Tongue (tissue), 3 donors: ENCODE data around the gene SYN1. TPM values are rescaled to one million over a fixed set of nuclear protein-coding genes. Genes with fewer than 3 reads are reported as not detected.

Experiments
- DNase-seq: peaks from one replicate; pipeline ENCODE4 v3.0.0-alpha.2; 2015
- small RNA-seq: library from RNA; depleted of rRNA; stranded (forward); fragments of <200 nt; gene quantifications from one replicate; pipeline ENCODE3, GENCODE V24; 2014; ENCODE audit warnings: low replicate concordance
- total RNA-seq: library from RNA; depleted of rRNA; stranded (reverse); fragments of >200 nt; gene quantifications from one replicate; pipeline ENCODE4 v1.2.3, GENCODE V29; 2014

SYN1 gene
- total RNA-seq, 1 donor from 2014 or later: 0.41 TPM

GRCh38 chrX:47523297-47523696, 96.4 kb downstream of the SYN1 start:
- DNase-seq: peak; percentile 87

Small RNA genes within 50 kb of the gene (small RNA-seq; reads per million reads assigned to genes)
- not detected for gene MIR4769

Other genes starting within 250 kb of the SYN1 start
- 0.92 TPM for gene ZNF157, start 249.3 kb downstream of the SYN1 start, total RNA-seq
- 11.9 TPM for gene ZNF41, start 136.6 kb downstream of the SYN1 start, total RNA-seq
- 30.6 TPM for gene ARAF, start 58.7 kb downstream of the SYN1 start, total RNA-seq
- gene TIMP1, start 37.4 kb downstream of the SYN1 start, total RNA-seq: 54.4 TPM
- 1.9 TPM for gene CFP, start 10.1 kb upstream of the SYN1 start, total RNA-seq
- 16.2 TPM for gene ELK1, start 30.7 kb upstream of the SYN1 start, total RNA-seq
- gene UXT, start 39.3 kb upstream of the SYN1 start, total RNA-seq: 48.8 TPM
- 12.1 TPM for gene ZNF81, start 217.0 kb upstream of the SYN1 start, total RNA-seq